Measurements from ENCODE around the gene SAMHD1.
"Not testable (repeated sequence)": the region's sequence is repeated elsewhere in the genome, so short reads cannot be mapped to it uniquely, and the experiment has no call there.

SAMHD1 gene

GRCh38 chr20:36848677-36849076 lies 102.8 kb downstream of the SAMHD1 start:
- no peak for TF ChIP-seq CTCF (IDR thresholded peaks at IDR 0.05; ENCODE audit: low read depth, low read length)
- H3K4me3 ChIP-seq (ENCODE audit: low read depth, low read length): no peak overlapping the region; the same call in 1 of the 2 replicates

GRCh38 chr20:36848078-36848660 lies 103.3 kb downstream of the SAMHD1 start:
- TF ChIP-seq CTCF (IDR thresholded peaks at IDR 0.05; ENCODE audit: low read depth, low read length): no peak
- no peak overlapping the region; the same call in 1 of the 2 replicates for H3K4me3 ChIP-seq (ENCODE audit: low read depth, low read length)

GRCh38 chr20:36847710-36848040 lies 103.8 kb downstream of the SAMHD1 start:
- TF ChIP-seq CTCF (IDR thresholded peaks at IDR 0.05; ENCODE audit: low read depth, low read length): no peak
- H3K4me3 ChIP-seq (ENCODE audit: low read depth, low read length): no peak overlapping the region

GRCh38 chr20:36847009-36847709 lies 104.3 kb downstream of the SAMHD1 start:
- no peak overlapping the region for H3K4me3 ChIP-seq (ENCODE audit: low read depth, low read length)
- TF ChIP-seq CTCF (IDR thresholded peaks at IDR 0.05; ENCODE audit: low read depth, low read length): no peak

GRCh38 chr20:36845288-36845971 lies 106.1 kb downstream of the SAMHD1 start:
- no peak overlapping the region for H3K4me3 ChIP-seq (ENCODE audit: low read depth, low read length)

GRCh38 chr20:36841030-36841429 lies 110.5 kb downstream of the SAMHD1 start:
- not testable (repeated sequence) for H3K4me3 ChIP-seq (ENCODE audit: low read depth, low read length)

More at GRCh38 chr20:36845288-36845971, 106.1 kb downstream of the SAMHD1 start:
- no peak for TF ChIP-seq CTCF (IDR thresholded peaks at IDR 0.05; ENCODE audit: low read depth, low read length)
